Tibial artery (tissue), 4 donors: ENCODE measurements around the gene PPP1R2B.

ENCODE experiments used
- DNase-seq, 2 donors: peaks; one replicate each; pipeline ENCODE4 v3.0.0-alpha.2; 2019
- H3K27ac ChIP-seq, 2 donors: fragments of 200-600 bp; sonication (generic) in 1 of 2; 1 replicate in 1 of 2; 2 replicates in 1 of 2; pipeline ENCODE4 v1.5.1; 2018 to 2019; ENCODE audit warnings: mild to moderate bottlenecking in 1 of 2
- H3K27me3 ChIP-seq, 2 donors: fragments of 200-600 bp; sonication (generic) in 1 of 2; one replicate each; pipeline versions ENCODE4 v1.5.1 to v1.6.0; 2016 to 2019
- H3K36me3 ChIP-seq, 3 donors: fragments of 200-600 bp; sonication (generic) in 2 of 3; one replicate each; pipeline ENCODE4 v1.5.1; 2016 to 2019; ENCODE audit warnings: mild to moderate bottlenecking in 2 of 3
- H3K4me1 ChIP-seq, 4 donors: fragments of 200-600 bp; sonication (generic) in 2 of 4; 1 replicate in 3 of 4; 2 replicates in 1 of 4; pipeline ENCODE4 v1.5.1; 2016 to 2019
- H3K4me3 ChIP-seq, 2 donors: fragments of 200-600 bp; sonication (generic) in 1 of 2; 1 replicate in 1 of 2; 2 replicates in 1 of 2; pipeline ENCODE4 v1.5.1; 2018 to 2019; ENCODE audit warnings: mild to moderate bottlenecking in 2 of 2
- H3K9me3 ChIP-seq, 3 donors: fragments of 200-600 bp; sonication (generic) in 1 of 3; one replicate each; pipeline ENCODE4 v1.5.1; 2016 to 2019
- intact Hi-C: fragments of 100-400 bp; cut with DNase I; formaldehyde crosslinking; loops from one replicate; pipeline ENCODE4 v1.15.0; 2023; ENCODE audit warnings: low total_unique reads
- TF ChIP-seq, protein P1 (sequence below), 2 experiments: fragments of 200-600 bp in 1 of 2; fragments of 450-650 bp in 1 of 2; IDR thresholded peaks; one replicate each; pipeline ENCODE4 v1.5.1; 2017 to 2019; ENCODE audit warnings: antibody characterized with exemption in 2 of 2, mild to moderate bottlenecking in 1 of 2, moderate library complexity in 1 of 2

Gene PPP1R2B

DNA sequence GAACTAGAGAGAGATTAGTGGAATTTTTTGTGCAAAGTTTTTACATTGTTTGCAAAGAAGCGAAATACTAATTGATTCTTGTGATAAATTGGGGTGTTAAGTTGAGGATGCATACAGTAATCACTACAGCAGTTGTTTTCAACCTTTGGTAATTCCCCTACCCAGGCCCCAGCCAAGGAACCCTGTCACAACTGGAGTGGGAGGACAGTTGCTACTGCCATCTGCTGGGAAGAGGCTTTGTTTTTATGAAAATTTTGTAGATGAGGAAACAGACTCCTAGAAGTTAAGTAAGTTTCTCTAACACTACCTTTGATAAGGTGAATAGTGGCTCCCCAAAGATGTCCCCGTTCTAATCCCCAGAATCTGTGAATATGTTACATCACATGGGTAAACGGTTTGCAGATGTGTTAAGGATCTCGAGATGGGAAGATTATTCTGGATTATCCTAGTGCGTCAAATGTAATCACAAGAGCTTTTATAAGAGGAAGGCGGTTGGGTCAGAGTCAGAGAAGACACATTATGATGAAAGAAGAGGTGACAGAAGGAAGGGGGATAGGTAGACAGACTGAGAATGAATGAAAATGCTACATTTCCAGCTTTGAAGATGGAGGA lies 34.0 kb upstream of the PPP1R2B start:
- TF ChIP-seq, protein P1, sequence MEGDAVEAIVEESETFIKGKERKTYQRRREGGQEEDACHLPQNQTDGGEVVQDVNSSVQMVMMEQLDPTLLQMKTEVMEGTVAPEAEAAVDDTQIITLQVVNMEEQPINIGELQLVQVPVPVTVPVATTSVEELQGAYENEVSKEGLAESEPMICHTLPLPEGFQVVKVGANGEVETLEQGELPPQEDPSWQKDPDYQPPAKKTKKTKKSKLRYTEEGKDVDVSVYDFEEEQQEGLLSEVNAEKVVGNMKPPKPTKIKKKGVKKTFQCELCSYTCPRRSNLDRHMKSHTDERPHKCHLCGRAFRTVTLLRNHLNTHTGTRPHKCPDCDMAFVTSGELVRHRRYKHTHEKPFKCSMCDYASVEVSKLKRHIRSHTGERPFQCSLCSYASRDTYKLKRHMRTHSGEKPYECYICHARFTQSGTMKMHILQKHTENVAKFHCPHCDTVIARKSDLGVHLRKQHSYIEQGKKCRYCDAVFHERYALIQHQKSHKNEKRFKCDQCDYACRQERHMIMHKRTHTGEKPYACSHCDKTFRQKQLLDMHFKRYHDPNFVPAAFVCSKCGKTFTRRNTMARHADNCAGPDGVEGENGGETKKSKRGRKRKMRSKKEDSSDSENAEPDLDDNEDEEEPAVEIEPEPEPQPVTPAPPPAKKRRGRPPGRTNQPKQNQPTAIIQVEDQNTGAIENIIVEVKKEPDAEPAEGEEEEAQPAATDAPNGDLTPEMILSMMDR (IDR thresholded peaks at IDR 0.05) = peak; percentile 39 to 44
- H3K27me3 ChIP-seq = no peaks in the 10 kb centered on the region

DNA sequence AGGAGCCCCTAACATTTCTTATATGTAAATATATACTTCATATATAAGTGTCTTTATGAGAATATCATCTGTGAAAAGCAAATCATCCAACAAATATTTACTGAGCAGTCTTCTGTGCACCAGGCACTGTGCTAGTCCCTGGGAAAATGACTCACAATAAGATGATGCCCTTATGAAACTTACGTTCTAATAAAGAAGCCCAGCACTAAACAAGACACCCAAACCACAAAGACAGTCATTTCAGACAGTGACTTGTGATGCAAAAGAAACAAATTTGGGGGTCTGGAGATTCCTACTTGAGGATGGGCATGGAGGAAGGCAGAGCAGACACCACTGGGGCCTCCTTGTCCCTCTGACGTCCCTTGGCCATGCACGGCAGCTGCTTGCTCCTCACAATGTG lies 30.6 kb upstream of the PPP1R2B start:
- intact Hi-C loops = no loop called here
- Histone ChIP-seq H3K27me3 (no peaks in the 10 kb centered on the region), H3K4me1 (no peaks in the 10 kb centered on the region), H3K27ac (no peak overlapping the region), H3K36me3 (no peaks in the 10 kb centered on the region), H3K4me3 (no peak overlapping the region), H3K9me3 (no peaks in the 10 kb centered on the region)
- TF ChIP-seq, protein P1 (IDR thresholded peaks at IDR 0.05) = no peak
- DNase-seq = no peak

More for the DNA sequence above, 34.0 kb upstream of the PPP1R2B start:
- no peak overlapping the region for H3K4me3 ChIP-seq
- H3K27ac ChIP-seq = no peak overlapping the region
- H3K9me3 ChIP-seq = no peaks in the 10 kb centered on the region
- no peak for DNase-seq
- intact Hi-C loops = no loop called here
- H3K36me3 ChIP-seq = no peaks in the 10 kb centered on the region
- no peaks in the 10 kb centered on the region for H3K4me1 ChIP-seq

DNA sequence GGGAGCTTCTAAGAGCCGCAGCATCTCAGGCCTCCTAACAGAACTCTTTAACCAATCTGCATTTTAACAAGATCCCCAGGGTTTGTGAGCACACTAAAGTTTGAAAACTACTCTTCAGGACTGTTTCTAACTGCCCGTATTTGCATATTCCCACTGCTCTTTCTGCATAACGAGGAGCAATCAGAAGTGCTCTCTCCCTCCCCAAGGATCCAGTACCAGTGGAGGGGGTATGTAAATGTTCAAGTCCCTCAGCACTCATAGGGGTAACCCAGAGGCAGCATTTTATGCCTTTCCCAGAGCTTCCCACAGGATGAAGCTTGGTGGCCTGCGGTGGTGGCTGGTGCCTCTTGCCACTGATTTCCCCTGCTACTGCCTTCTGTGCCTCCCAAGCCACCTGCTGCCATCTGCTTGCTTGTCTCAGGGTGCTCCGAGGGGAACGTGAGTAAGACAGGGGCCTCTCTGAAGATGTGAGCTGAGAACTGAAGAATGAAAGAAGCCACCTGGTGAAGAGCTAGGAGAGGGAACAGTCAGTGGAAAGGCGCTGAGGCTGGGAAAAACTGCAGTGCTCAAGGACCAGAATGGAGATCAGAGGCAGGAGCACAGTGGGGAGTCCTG lies 30.0 kb upstream of the PPP1R2B start:
- Histone ChIP-seq H3K27me3 (no peaks in the 10 kb centered on the region), H3K4me1 (no peaks in the 10 kb centered on the region), H3K36me3 (no peaks in the 10 kb centered on the region), H3K27ac (no peak overlapping the region), H3K4me3 (no peak overlapping the region), H3K9me3 (no peaks in the 10 kb centered on the region)
- no peak for DNase-seq
- TF ChIP-seq, protein P1 (IDR thresholded peaks at IDR 0.05) = no peak
- intact Hi-C loops = loop anchor here (5.0 to 10.0 kb wide), 2 partner anchors 878 to 1205 kb away; no protein-coding TSS in a partner anchor

DNA sequence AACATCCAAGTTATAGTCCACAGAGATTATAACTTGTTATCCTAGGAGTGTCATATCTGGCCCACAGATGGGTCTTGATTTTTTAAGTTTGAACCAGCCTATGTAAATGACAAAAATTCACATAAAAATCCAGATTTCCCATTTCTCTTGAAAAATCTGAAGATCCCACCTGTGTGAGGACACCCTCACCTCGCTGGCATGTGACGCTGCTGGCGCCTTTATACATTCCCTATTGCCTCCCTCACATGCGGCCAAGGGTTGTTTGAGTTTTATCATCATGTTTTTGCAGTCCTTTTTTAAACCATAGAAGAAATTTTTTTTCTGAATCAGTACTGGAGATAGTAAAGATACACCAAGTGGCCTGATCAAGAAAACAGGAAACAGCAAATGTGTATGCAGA lies 25.9 kb upstream of the PPP1R2B start:
- no peaks in the 10 kb centered on the region for H3K36me3 ChIP-seq
- H3K9me3 ChIP-seq = no peaks in the 10 kb centered on the region
- no peaks in the 10 kb centered on the region for H3K4me1 ChIP-seq
- TF ChIP-seq, protein P1 (IDR thresholded peaks at IDR 0.05) = no peak
- H3K4me3 ChIP-seq = no peak overlapping the region
- intact Hi-C loops = loop anchor here (5.0 to 10.0 kb wide), 2 partner anchors 882 to 1209 kb away; no protein-coding TSS in a partner anchor
- no peaks in the 10 kb centered on the region for H3K27me3 ChIP-seq
- H3K27ac ChIP-seq = no peak overlapping the region
- DNase-seq = no peak

DNA sequence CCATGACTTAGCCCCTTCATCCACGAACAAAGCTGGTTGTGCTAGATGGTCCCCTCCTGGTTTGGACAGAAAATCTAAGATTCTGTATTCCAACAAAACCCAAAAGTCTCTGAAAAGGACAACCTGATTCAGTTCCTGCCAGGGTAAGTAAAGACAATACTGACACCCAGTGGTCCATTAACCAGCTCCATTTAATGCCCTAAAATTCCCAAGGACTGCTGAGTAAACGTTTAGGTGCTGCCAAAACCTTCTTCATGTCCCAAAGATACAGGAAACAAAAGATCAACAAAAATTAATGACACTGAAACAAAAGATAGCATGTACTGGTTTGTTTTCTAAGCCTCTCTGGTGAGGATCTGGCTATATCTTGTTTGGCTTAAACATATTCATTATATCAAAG lies 25.3 kb upstream of the PPP1R2B start:
- TF ChIP-seq, protein P1 (IDR thresholded peaks at IDR 0.05) = peak; percentile 42 to 51
- no peaks in the 10 kb centered on the region for H3K9me3 ChIP-seq
- H3K4me1 ChIP-seq = no peaks in the 10 kb centered on the region
- no peak overlapping the region for H3K4me3 ChIP-seq
- no peak overlapping the region for H3K27ac ChIP-seq
- no peak for DNase-seq
- no peaks in the 10 kb centered on the region for H3K36me3 ChIP-seq
- H3K27me3 ChIP-seq = no peaks in the 10 kb centered on the region
- intact Hi-C loops = loop anchor here (5.0 to 10.0 kb wide), 2 partner anchors 882 to 1210 kb away; no protein-coding TSS in a partner anchor
